ENCODE measurements around the gene SPTLC1. TPM values are rescaled to one million over a fixed set of nuclear protein-coding genes. Genes with fewer than 3 reads are reported as not detected.
"Not testable (repeated sequence)": the region's sequence is repeated elsewhere in the genome, so short reads cannot be mapped to it uniquely, and the experiment has no call there.

SPTLC1 gene
- total RNA-seq, 4 donors from 2014 or later, result 26.6 to 28.0 (median 26.9) TPM

DNA sequence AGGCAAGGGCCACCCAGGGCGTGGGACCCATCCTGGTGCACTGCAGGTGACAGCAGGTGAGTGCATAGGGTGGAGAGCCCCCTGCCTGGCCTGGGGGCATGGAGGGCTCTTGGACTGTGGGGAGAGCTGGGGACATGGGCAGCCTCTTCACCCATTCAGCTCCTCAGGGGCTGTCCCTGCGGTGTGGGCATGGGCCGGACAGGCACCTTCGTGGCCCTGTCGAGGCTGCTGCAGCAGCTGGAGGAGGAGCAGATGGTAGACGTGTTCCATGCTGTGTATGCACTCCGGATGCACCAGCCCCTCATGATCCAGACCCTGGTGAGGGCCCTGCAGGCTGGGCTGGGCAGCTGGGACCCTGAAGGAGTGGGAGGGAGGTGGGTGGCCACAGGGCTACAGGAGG, 20.4 kb upstream of the SPTLC1 start:
- Histone ChIP-seq H3K4me3 (no peak overlapping the region), H3K27me3 (peaks cover 2 to 3% (median 3%) of the 10 kb centered on the region in 3 donors), H3K27ac (no peak overlapping the region), H3K4me1 (peaks cover 0 to 3% of the 10 kb centered on the region in 2 donors), H3K36me3 (no peaks in the 10 kb centered on the region), H3K9me3 (no peaks in the 10 kb centered on the region)
- TF ChIP-seq POLR2A (IDR thresholded peaks at IDR 0.05), result no peak
- TF ChIP-seq, protein P1, sequence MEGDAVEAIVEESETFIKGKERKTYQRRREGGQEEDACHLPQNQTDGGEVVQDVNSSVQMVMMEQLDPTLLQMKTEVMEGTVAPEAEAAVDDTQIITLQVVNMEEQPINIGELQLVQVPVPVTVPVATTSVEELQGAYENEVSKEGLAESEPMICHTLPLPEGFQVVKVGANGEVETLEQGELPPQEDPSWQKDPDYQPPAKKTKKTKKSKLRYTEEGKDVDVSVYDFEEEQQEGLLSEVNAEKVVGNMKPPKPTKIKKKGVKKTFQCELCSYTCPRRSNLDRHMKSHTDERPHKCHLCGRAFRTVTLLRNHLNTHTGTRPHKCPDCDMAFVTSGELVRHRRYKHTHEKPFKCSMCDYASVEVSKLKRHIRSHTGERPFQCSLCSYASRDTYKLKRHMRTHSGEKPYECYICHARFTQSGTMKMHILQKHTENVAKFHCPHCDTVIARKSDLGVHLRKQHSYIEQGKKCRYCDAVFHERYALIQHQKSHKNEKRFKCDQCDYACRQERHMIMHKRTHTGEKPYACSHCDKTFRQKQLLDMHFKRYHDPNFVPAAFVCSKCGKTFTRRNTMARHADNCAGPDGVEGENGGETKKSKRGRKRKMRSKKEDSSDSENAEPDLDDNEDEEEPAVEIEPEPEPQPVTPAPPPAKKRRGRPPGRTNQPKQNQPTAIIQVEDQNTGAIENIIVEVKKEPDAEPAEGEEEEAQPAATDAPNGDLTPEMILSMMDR (IDR thresholded peaks at IDR 0.05 in 4 of 5, conservative IDR thresholded peaks at IDR 0.05 in 1 of 5), result no peak
- ATAC-seq, result no peak
- in situ Hi-C loops (cut with MboI; ENCODE audit: low sequenced_read_pairs in 4 of 4), result loop anchor here in 3 of 4 donors (10.0 to 25.0 kb wide), 4 partner anchors 152 to 652 kb away; partner anchors contain the start of gene IARS1 (in 1 of the 3)
- no peak for DNase-seq
- intact Hi-C loops (cut with DNase I; ENCODE audit: low total_unique reads), result loop anchor here (10.0 kb wide), 1 partner anchor 659 kb away; no protein-coding TSS in a partner anchor

DNA sequence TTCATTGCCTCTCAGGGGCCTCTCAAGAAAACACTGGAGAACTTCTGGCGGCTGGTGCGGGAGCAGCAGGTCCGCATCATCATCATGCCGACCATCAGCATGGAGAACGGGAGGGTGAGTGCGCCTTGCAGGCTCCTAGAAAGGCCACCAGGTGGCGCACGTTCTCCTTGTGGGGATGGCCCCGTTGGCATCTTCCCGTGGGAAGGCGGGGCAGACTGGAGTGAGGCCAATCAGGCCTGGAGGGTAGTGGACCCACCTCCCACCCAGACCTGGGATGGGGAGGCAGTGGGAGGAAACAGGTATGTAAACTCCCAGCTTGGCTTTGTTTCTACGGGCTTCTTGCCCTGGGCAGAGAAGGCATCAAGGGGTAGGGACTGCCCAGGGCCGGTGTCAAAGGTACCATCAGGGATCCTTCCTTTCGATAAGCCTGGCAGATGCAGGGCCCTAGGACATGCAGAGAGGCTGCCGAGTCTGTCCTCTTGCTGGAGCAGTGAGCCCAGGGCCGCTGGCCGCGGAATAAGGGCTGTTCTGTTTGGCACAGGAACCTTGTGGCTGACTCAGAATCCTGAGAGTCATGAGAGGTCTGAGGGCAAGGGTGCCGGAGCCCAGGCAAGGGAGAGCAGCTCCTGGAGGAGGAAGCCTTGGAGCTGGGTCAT, 18.9 kb upstream of the SPTLC1 start:
- no peak overlapping the region for H3K27ac ChIP-seq
- H3K36me3 ChIP-seq, result no peaks in the 10 kb centered on the region
- TF ChIP-seq POLR2A (IDR thresholded peaks at IDR 0.05), result no peak
- TF ChIP-seq, protein P1 (IDR thresholded peaks at IDR 0.05 in 4 of 5, conservative IDR thresholded peaks at IDR 0.05 in 1 of 5), result peak; percentile 56 to 91 (median 70)
- no peaks in the 10 kb centered on the region for H3K27me3 ChIP-seq
- DNase-seq (peak in 1 of 2 donors; percentile 58), ATAC-seq (peak in 1 of 2 donors; percentile 87)
- in situ Hi-C loops (cut with MboI; ENCODE audit: low sequenced_read_pairs in 4 of 4), result loop anchor here in 3 of 4 donors (10.0 to 25.0 kb wide), 4 partner anchors 153 to 653 kb away; partner anchors contain the start of gene IARS1 (in 1 of the 3)
- no peaks in the 10 kb centered on the region for H3K4me1 ChIP-seq
- intact Hi-C loops (cut with DNase I; ENCODE audit: low total_unique reads), result loop anchor here (10.0 kb wide), 1 partner anchor 661 kb away; no protein-coding TSS in a partner anchor
- no peak overlapping the region for H3K4me3 ChIP-seq
- no peaks in the 10 kb centered on the region for H3K9me3 ChIP-seq

DNA sequence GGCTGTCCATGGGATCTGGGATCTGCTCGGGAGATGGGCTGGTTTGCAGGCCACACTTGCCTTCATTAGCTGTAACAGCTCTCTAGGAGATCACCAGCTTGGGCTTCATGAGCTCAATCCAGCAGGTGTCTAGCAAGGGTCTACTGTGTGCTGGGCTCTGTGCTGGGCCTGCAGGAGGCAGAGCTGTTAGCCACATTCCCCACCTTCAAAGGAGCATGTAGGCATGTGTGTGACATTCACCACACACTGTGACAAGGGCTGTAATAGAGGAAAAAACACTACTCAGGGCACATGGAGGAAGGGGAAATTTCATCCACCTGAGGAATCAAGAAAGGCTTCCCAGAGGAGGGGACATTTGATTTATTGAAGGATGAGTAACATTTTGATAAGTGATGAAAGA, 17.7 kb upstream of the SPTLC1 start:
- intact Hi-C loops (cut with DNase I; ENCODE audit: low total_unique reads), result loop anchor here (10.0 kb wide), 1 partner anchor 662 kb away; no protein-coding TSS in a partner anchor
- H3K36me3 ChIP-seq, DNase-seq, H3K9me3 ChIP-seq, H3K4me1 ChIP-seq, H3K27me3 ChIP-seq, H3K4me3 ChIP-seq, H3K27ac ChIP-seq, ATAC-seq: not testable (repeated sequence)
- in situ Hi-C loops (cut with MboI; ENCODE audit: low sequenced_read_pairs in 4 of 4), result loop anchor here in 3 of 4 donors (10.0 to 25.0 kb wide), 4 partner anchors 154 to 654 kb away; partner anchors contain the start of gene IARS1 (in 1 of the 3)

DNA sequence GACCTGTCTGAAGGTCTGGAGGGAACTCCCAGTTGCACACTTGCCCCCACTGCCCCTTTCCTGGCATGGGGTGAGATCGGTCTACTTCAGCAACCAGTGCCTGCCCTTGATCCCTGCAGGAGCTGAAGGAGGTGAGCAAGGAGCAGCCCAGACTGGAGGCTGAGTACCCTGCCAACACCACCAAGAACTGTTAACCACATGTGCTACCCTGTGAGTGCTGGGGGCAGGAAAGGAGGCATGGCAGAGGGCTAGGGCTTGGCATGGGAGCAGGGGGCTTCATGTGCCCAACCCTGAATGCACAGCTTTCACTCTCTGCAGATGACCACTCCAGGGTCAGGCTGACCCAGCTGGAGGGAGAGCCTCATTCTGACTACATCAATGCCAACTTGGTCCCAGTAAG, 17.3 kb upstream of the SPTLC1 start:
- TF ChIP-seq, protein P1 (IDR thresholded peaks at IDR 0.05 in 4 of 5, conservative IDR thresholded peaks at IDR 0.05 in 1 of 5), result no peak
- no peak for TF ChIP-seq POLR2A (IDR thresholded peaks at IDR 0.05)
- no peak for DNase-seq
- no peaks in the 10 kb centered on the region for H3K4me1 ChIP-seq
- H3K4me3 ChIP-seq, result no peak overlapping the region
- no peaks in the 10 kb centered on the region for H3K27me3 ChIP-seq
- intact Hi-C loops (cut with DNase I; ENCODE audit: low total_unique reads) (loop anchor here (10.0 kb wide), 1 partner anchor 662 kb away; no protein-coding TSS in a partner anchor), in situ Hi-C loops (cut with MboI; ENCODE audit: low sequenced_read_pairs in 4 of 4) (loop anchor here in 3 of 4 donors (10.0 to 25.0 kb wide), 4 partner anchors 155 to 655 kb away; partner anchors contain the start of gene IARS1 (in 1 of the 3))
- no peaks in the 10 kb centered on the region for H3K9me3 ChIP-seq
- no peaks in the 10 kb centered on the region for H3K36me3 ChIP-seq
- H3K27ac ChIP-seq, result no peak overlapping the region
- no peak for ATAC-seq

DNA sequence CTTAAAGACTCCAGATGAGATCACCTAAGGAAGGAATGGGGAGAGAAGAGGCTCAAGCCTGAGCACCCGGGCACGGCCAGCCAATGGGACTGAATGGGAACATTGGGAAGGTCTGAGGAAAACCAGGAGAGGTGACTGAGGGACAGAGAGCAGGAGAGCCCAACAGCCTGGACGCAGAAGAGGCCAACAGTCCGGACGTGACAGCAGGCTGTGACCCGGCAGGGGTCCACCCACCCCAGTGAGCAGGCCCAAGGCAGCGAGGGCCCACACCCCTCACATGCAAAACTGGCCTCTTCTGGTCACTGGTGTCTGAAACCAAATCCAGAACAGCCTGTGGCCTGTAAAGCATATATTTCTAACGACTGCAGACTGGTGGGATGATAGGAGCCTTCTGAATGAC, 7.6 kb upstream of the SPTLC1 start:
- in situ Hi-C loops (cut with MboI; ENCODE audit: low sequenced_read_pairs in 4 of 4) (no loop called here), intact Hi-C loops (cut with DNase I; ENCODE audit: low total_unique reads) (no loop called here)
- H3K27me3 ChIP-seq, result no peaks in the 10 kb centered on the region
- no peaks in the 10 kb centered on the region for H3K9me3 ChIP-seq
- TF ChIP-seq POLR2A (IDR thresholded peaks at IDR 0.05), result no peak
- TF ChIP-seq, protein P1 (IDR thresholded peaks at IDR 0.05 in 4 of 5, conservative IDR thresholded peaks at IDR 0.05 in 1 of 5), result no peak
- no peaks in the 10 kb centered on the region for H3K4me1 ChIP-seq
- no peaks in the 10 kb centered on the region for H3K36me3 ChIP-seq
- DNase-seq, result no peak
- no peak overlapping the region for H3K27ac ChIP-seq
- no peak overlapping the region for H3K4me3 ChIP-seq
- no peak for ATAC-seq
